Measurements from ENCODE around the gene ATPAF1.

The ATPAF1 gene

GRCh38 chr1:46708121-46708520 lies 40.0 kb upstream of the ATPAF1 start:
- TF ChIP-seq CTCF (IDR thresholded peaks at IDR 0.05; ENCODE audit: low read depth, low read length, poor library complexity, severe bottlenecking): no peak
- no peak for TF ChIP-seq EZH2phosphoT487 (IDR thresholded peaks at IDR 0.05; ENCODE audit: borderline replicate concordance, low read length)
- no peaks in the 10 kb centered on the region for H3K9me2 ChIP-seq (replicated peaks; ENCODE audit: control insufficient read depth, low read length)
- peaks cover 80% of the 10 kb centered on the region for H3K36me3 ChIP-seq (ENCODE audit: control insufficient read depth, low read length)
- no peak overlapping the region for H3K4me3 ChIP-seq (ENCODE audit: low read length)
- H3K4me2 ChIP-seq (ENCODE audit: low read length): no peak overlapping the region
- H3K27ac ChIP-seq (ENCODE audit: low read depth, low read length): no peak overlapping the region
- H3K9me3 ChIP-seq (ENCODE audit: control insufficient read depth, insufficient read depth, low read length): no peaks in the 10 kb centered on the region
- no peaks in the 10 kb centered on the region for H3F3A ChIP-seq (ENCODE audit: control insufficient read depth, insufficient read depth)
- H3K27me3 ChIP-seq (ENCODE audit: control insufficient read depth, low read length): no peaks in the 10 kb centered on the region
- no peaks in the 10 kb centered on the region for H3K4me1 ChIP-seq (ENCODE audit: control insufficient read depth, low read length)
- peaks cover 16% of the 10 kb centered on the region for H3K79me2 ChIP-seq (ENCODE audit: control insufficient read depth, low read length)
- H4K20me1 ChIP-seq (ENCODE audit: control insufficient read depth, insufficient read depth, low read depth, low read length): no peaks in the 10 kb centered on the region

GRCh38 chr1:46705408-46705807 lies 37.2 kb upstream of the ATPAF1 start:
- peaks cover 11% of the 10 kb centered on the region; the same call in 1 of the 2 replicates for H3K79me2 ChIP-seq (ENCODE audit: control insufficient read depth, low read length)
- no peak overlapping the region for H3K27ac ChIP-seq (ENCODE audit: low read depth, low read length)
- no peak overlapping the region for H3K4me3 ChIP-seq (ENCODE audit: low read length)
- H3F3A ChIP-seq (ENCODE audit: control insufficient read depth, insufficient read depth): no peaks in the 10 kb centered on the region
- H4K20me1 ChIP-seq (ENCODE audit: control insufficient read depth, insufficient read depth, low read depth, low read length): no peaks in the 10 kb centered on the region
- no peaks in the 10 kb centered on the region for H3K9me3 ChIP-seq (ENCODE audit: control insufficient read depth, insufficient read depth, low read length)
- TF ChIP-seq CTCF (IDR thresholded peaks at IDR 0.05; ENCODE audit: low read depth, low read length, poor library complexity, severe bottlenecking): no peak
- no peak for TF ChIP-seq EZH2phosphoT487 (IDR thresholded peaks at IDR 0.05; ENCODE audit: borderline replicate concordance, low read length)
- H3K4me2 ChIP-seq (ENCODE audit: low read length): no peak overlapping the region
- no peaks in the 10 kb centered on the region for H3K27me3 ChIP-seq (ENCODE audit: control insufficient read depth, low read length)
- H3K9me2 ChIP-seq (replicated peaks; ENCODE audit: control insufficient read depth, low read length): no peaks in the 10 kb centered on the region
- H3K4me1 ChIP-seq (ENCODE audit: control insufficient read depth, low read length): no peaks in the 10 kb centered on the region
- H3K36me3 ChIP-seq (ENCODE audit: control insufficient read depth, low read length): peaks cover 78% of the 10 kb centered on the region

- no peak overlapping the region for H3K4me3 ChIP-seq (ENCODE audit: low read length)
- peaks cover 82% of the 10 kb centered on the region for H3K36me3 ChIP-seq (ENCODE audit: control insufficient read depth, low read length)
- TF ChIP-seq EZH2phosphoT487 (IDR thresholded peaks at IDR 0.05; ENCODE audit: borderline replicate concordance, low read length) (no peak), CTCF (IDR thresholded peaks at IDR 0.05; ENCODE audit: low read depth, low read length, poor library complexity, severe bottlenecking) (no peak)
Measured at GRCh38 chr1:46703927-46704641, 35.9 kb upstream of the ATPAF1 start.

More at GRCh38 chr1:46703927-46704641, 35.9 kb upstream of the ATPAF1 start:
- Histone ChIP-seq H3K9me3 (ENCODE audit: control insufficient read depth, insufficient read depth, low read length) (no peaks in the 10 kb centered on the region), H3K4me1 (ENCODE audit: control insufficient read depth, low read length) (no peaks in the 10 kb centered on the region), H3K79me2 (ENCODE audit: control insufficient read depth, low read length) (peaks cover 8% of the 10 kb centered on the region; the same call in 1 of the 2 replicates), H3F3A (ENCODE audit: control insufficient read depth, insufficient read depth) (no peaks in the 10 kb centered on the region), H3K9me2 (replicated peaks; ENCODE audit: control insufficient read depth, low read length) (no peaks in the 10 kb centered on the region), H3K27ac (ENCODE audit: low read depth, low read length) (no peak overlapping the region), H3K27me3 (ENCODE audit: control insufficient read depth, low read length) (no peaks in the 10 kb centered on the region), H3K4me2 (ENCODE audit: low read length) (no peak overlapping the region), H4K20me1 (ENCODE audit: control insufficient read depth, insufficient read depth, low read depth, low read length) (no peaks in the 10 kb centered on the region)
